Measurements from ENCODE around the gene SORCS2. TPM values are rescaled to one million over a fixed set of nuclear protein-coding genes. Genes with fewer than 3 reads are reported as not detected.

Gene SORCS2
- total RNA-seq, 3 donors from 2014 or later, result 0.66 to 1.3 (median 0.80) TPM

DNA sequence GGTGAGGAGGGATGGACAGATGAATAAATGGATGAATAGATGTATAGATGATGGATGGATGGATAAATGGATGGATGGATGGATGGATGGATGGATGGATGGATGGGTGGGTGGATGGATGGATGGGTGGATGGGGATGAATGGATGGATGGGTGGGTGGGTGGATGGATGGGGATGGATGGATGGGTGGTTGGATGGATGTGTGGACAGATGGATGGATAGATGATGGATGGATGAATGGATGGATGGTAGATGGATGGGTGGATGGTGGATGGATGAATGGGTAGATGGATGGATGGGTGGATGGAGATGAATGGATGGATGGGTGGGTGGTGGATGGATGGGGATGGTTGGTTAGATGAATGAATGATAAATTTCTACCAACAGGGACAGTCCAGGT, 449.4 kb downstream of the SORCS2 start:
- Histone ChIP-seq H3K4me1 (no peaks in the 10 kb centered on the region), H3K27ac (no peak overlapping the region), H3K9me3 (peaks cover 0 to 5% of the 10 kb centered on the region in 2 donors), H3K27me3 (no peaks in the 10 kb centered on the region), H3K4me3 (no peak overlapping the region), H3K36me3 (no peaks in the 10 kb centered on the region)
- TF ChIP-seq POLR2AphosphoS5 (IDR thresholded peaks at IDR 0.05), result no peak
- TF ChIP-seq, protein P1, sequence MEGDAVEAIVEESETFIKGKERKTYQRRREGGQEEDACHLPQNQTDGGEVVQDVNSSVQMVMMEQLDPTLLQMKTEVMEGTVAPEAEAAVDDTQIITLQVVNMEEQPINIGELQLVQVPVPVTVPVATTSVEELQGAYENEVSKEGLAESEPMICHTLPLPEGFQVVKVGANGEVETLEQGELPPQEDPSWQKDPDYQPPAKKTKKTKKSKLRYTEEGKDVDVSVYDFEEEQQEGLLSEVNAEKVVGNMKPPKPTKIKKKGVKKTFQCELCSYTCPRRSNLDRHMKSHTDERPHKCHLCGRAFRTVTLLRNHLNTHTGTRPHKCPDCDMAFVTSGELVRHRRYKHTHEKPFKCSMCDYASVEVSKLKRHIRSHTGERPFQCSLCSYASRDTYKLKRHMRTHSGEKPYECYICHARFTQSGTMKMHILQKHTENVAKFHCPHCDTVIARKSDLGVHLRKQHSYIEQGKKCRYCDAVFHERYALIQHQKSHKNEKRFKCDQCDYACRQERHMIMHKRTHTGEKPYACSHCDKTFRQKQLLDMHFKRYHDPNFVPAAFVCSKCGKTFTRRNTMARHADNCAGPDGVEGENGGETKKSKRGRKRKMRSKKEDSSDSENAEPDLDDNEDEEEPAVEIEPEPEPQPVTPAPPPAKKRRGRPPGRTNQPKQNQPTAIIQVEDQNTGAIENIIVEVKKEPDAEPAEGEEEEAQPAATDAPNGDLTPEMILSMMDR (IDR thresholded peaks at IDR 0.05), result no peak
- no peak for TF ChIP-seq POLR2A (IDR thresholded peaks at IDR 0.05)
- DNase-seq (ENCODE audit: low spot score in 2 of 2), result no peak
- intact Hi-C loops (cut with DNase I; ENCODE audit: low total_unique reads), result no loop called here

DNA sequence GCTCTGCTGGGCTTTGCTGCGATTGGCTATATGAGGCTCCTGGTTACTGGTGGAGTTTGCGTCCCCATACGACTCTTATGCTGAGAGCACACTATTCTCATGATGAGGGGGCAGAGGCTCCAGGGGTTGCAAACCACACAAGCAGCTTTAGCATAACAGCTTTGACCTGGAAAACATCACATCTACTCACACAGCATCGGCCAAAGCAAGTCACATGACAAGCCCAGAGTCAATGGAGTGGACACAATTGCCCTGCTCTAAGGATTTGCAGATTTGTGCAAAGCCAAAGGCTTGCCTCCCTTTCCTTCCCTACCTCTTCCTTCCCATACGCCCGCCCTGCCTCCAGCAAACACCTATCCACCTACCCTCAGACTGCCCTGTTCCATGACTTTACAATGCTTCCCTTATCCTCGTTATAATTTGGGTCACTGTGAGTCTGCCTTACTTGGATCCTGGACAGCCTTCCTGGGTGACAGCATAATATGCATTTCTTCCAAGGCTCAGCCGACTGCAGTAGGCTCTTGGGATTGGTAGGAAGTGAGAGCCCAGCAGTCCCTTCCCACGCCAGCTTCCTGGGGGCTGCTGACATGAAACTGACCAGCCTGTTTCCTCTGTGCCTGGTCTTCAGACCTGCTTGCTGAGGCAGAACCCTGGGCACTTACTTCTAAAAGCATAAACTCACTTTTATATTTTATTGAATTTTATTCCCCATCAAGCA, 450.6 kb downstream of the SORCS2 start:
- no peak for DNase-seq (ENCODE audit: low spot score in 2 of 2)
- intact Hi-C loops (cut with DNase I; ENCODE audit: low total_unique reads), result no loop called here

DNA sequence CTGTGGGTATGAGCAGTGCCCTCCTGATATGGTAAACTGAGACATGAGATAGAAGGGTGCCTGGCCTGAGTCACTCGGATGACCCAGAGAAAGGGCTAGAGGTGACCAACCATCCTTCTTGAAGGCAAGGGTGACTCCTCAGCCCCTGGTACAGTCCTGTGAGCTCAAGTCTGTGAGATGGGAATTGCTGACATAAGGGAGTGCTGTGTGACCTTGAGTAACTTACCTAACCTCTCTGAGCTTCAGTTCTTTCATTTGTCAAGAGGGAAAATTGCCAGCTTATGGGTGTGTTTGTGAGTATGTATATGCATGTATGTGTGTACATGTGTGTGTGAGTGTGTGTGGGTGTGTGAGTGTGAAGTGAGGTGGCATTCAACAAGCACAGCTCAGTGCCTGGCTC, 452.8 kb downstream of the SORCS2 start:
- TF ChIP-seq POLR2AphosphoS5 (IDR thresholded peaks at IDR 0.05), result no peak
- TF ChIP-seq, protein P1 (IDR thresholded peaks at IDR 0.05), result no peak
- no peak for TF ChIP-seq POLR2A (IDR thresholded peaks at IDR 0.05)
- Histone ChIP-seq H3K27me3 (no peaks in the 10 kb centered on the region), H3K4me1 (no peaks in the 10 kb centered on the region), H3K27ac (no peak overlapping the region), H3K4me3 (no peak overlapping the region), H3K9me3 (peaks cover 0 to 5% of the 10 kb centered on the region in 2 donors), H3K36me3 (no peaks in the 10 kb centered on the region)
- DNase-seq (ENCODE audit: low spot score in 2 of 2), result no peak
- intact Hi-C loops (cut with DNase I; ENCODE audit: low total_unique reads), result no loop called here

More for the DNA sequence above, 450.6 kb downstream of the SORCS2 start:
- no peaks in the 10 kb centered on the region for H3K36me3 ChIP-seq
- TF ChIP-seq POLR2A (IDR thresholded peaks at IDR 0.05) (no peak), POLR2AphosphoS5 (IDR thresholded peaks at IDR 0.05) (no peak)
- TF ChIP-seq, protein P1 (IDR thresholded peaks at IDR 0.05), result no peak
- H3K4me1 ChIP-seq, result no peaks in the 10 kb centered on the region
- H3K4me3 ChIP-seq, result no peak overlapping the region
- H3K27ac ChIP-seq, result no peak overlapping the region
- H3K9me3 ChIP-seq, result peaks cover 0 to 5% of the 10 kb centered on the region in 2 donors
- H3K27me3 ChIP-seq, result no peaks in the 10 kb centered on the region

DNA sequence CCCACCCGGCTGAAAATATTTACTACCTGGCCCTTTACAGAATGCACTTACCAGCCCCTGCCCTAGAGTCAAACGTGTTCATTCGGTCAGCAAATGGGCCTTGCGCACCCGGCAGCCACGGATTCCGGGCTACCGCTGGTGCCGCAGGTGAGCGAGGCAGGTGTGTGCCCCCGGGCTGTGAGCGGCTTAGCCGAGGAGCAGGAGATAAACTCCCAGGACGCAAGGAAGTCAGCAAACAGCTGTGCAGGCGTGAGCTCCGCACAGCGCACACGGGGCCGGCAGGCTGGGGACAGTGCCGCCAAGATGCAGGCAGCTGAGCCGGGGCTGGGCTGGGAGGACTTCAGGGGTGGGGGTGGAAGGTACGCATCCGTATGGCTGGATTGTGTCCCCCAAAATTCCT, 453.6 kb downstream of the SORCS2 start:
- no peaks in the 10 kb centered on the region for H3K36me3 ChIP-seq
- TF ChIP-seq, protein P1 (IDR thresholded peaks at IDR 0.05), result no peak
- no peak for TF ChIP-seq POLR2A (IDR thresholded peaks at IDR 0.05)
- TF ChIP-seq POLR2AphosphoS5 (IDR thresholded peaks at IDR 0.05), result no peak
- DNase-seq (ENCODE audit: low spot score in 2 of 2), result no peak
- H3K4me1 ChIP-seq, result no peaks in the 10 kb centered on the region
- H3K9me3 ChIP-seq, result peaks cover 0 to 5% of the 10 kb centered on the region in 2 donors
- intact Hi-C loops (cut with DNase I; ENCODE audit: low total_unique reads), result no loop called here
- no peak overlapping the region for H3K4me3 ChIP-seq
- no peak overlapping the region for H3K27ac ChIP-seq
- H3K27me3 ChIP-seq, result no peaks in the 10 kb centered on the region

DNA sequence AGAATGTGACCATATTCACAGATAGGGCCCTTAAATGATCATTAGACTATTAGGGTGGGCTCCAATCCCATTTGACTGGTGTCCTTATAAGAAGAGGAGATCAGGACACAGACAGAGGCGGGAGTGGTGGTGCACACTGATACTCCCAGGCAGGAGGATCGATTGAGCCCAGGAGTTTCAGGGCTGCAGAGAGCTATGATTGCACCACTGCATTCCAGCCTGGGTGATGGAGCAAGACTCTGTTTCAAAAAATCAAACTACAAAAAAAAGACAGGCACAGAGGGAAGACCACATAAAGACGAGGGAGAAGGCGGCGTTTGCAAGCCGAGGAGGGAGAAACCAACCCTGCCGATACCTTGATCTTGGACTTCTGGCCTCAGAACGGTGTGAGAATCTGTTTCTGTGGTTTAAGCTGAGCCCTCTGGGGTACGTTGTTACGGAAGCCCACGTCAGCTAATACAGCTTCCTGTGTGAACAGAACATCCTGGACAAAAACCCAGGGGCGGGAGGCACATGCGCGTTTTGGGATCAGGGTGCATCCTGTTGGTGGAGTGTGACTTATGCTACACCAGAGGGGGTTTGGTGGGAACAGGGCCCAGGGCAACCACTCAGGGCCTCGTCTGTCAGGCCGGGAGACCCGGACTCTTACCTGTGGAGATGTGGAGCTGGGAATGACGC, 454.2 kb downstream of the SORCS2 start:
- DNase-seq (ENCODE audit: low spot score in 2 of 2), result no peak
- H3K27ac ChIP-seq, result no peak overlapping the region
- TF ChIP-seq, protein P1 (IDR thresholded peaks at IDR 0.05), result no peak
- TF ChIP-seq POLR2AphosphoS5 (IDR thresholded peaks at IDR 0.05), result no peak
- no peak for TF ChIP-seq POLR2A (IDR thresholded peaks at IDR 0.05)
- intact Hi-C loops (cut with DNase I; ENCODE audit: low total_unique reads), result no loop called here
- no peaks in the 10 kb centered on the region for H3K36me3 ChIP-seq
- peaks cover 0 to 5% of the 10 kb centered on the region in 2 donors for H3K9me3 ChIP-seq
- H3K4me1 ChIP-seq, result no peaks in the 10 kb centered on the region
- no peak overlapping the region for H3K4me3 ChIP-seq
- no peaks in the 10 kb centered on the region for H3K27me3 ChIP-seq

Measured in breast epithelium (tissue), 4 donors.